Liver (tissue), 9 donors: Measurements from ENCODE around the gene GABBR2. TPM values are rescaled to one million over a fixed set of nuclear protein-coding genes. Genes with fewer than 3 reads are reported as not detected.

Experiments used
- DNase-seq: peaks from one replicate; pipeline ENCODE4 v3.0.0-alpha.2; 2017; ENCODE audit warnings: low spot score
- H3K27ac ChIP-seq, 2 donors: one replicate each; pipeline ENCODE4 v1.7.0; 2013; ENCODE audit warnings: inconsistent platforms in 2 of 2, low read length in 2 of 2, control low read depth in 1 of 2, low read depth in 1 of 2, mild to moderate bottlenecking in 1 of 2
- H3K27me3 ChIP-seq, 4 donors: one replicate each; pipeline versions ENCODE4 v1.6.1 to v1.7.0; 2013; ENCODE audit warnings: low read length in 3 of 4, inconsistent platforms in 1 of 4, mild to moderate bottlenecking in 1 of 4, moderate library complexity in 1 of 4; ENCODE audit not compliant: control insufficient read depth in 4 of 4, insufficient read depth in 4 of 4
- H3K36me3 ChIP-seq, 4 donors: one replicate each; pipeline versions ENCODE4 v1.6.1 to v1.7.0; 2013; ENCODE audit warnings: low read length in 3 of 4, mild to moderate bottlenecking in 3 of 4, low read depth in 1 of 4, moderate library complexity in 1 of 4; ENCODE audit not compliant: control insufficient read depth in 4 of 4, insufficient read depth in 3 of 4
- H3K4me1 ChIP-seq, 4 donors: one replicate each; pipeline versions ENCODE4 v1.6.1 to v1.7.0; 2013; ENCODE audit warnings: low read length in 3 of 4, mild to moderate bottlenecking in 3 of 4, moderate library complexity in 1 of 4; ENCODE audit not compliant: control insufficient read depth in 4 of 4, insufficient read depth in 4 of 4
- H3K4me3 ChIP-seq, 3 donors: one replicate each; pipeline versions ENCODE4 v1.6.1 to v1.7.0; 2013; ENCODE audit warnings: low read length in 3 of 3, control low read depth in 1 of 3, low read depth in 1 of 3, mild to moderate bottlenecking in 1 of 3
- H3K9ac ChIP-seq, 2 donors: one replicate each; pipeline ENCODE4 v1.7.0; 2013; ENCODE audit warnings: low read length in 2 of 2, mild to moderate bottlenecking in 2 of 2, moderate library complexity in 2 of 2, control low read depth in 1 of 2, low read depth in 1 of 2
- H3K9me3 ChIP-seq, 4 donors: one replicate each; pipeline versions ENCODE4 v1.6.1 to v1.7.0; 2013; ENCODE audit warnings: low read length in 3 of 4; ENCODE audit not compliant: control insufficient read depth in 4 of 4
- EGR1 ChIP-seq, 2 donors: IDR thresholded peaks; 2 replicates each; pipeline ENCODE4 v1.6.1; 2016 to 2018; ENCODE audit warnings: antibody characterized with exemption in 2 of 2, low read depth in 2 of 2
- FOXA1 ChIP-seq: IDR thresholded peaks from 2 replicates; pipeline ENCODE4 v1.6.1; 2016; ENCODE audit warnings: antibody characterized with exemption
- FOXA2 ChIP-seq: IDR thresholded peaks from 2 replicates; pipeline ENCODE4 v1.6.1; 2016; ENCODE audit warnings: antibody characterized with exemption
- GABPA ChIP-seq, 2 donors: IDR thresholded peaks in 1 of 2; conservative IDR thresholded peaks in 1 of 2; 2 replicates each; pipeline ENCODE4 v1.6.1; 2016; ENCODE audit warnings: antibody characterized with exemption in 2 of 2, mild to moderate bottlenecking in 1 of 2, moderate library complexity in 1 of 2
- HNF4A ChIP-seq, 2 donors: conservative IDR thresholded peaks; 2 replicates each; pipeline ENCODE4 v1.6.1; 2016; ENCODE audit warnings: antibody characterized with exemption in 2 of 2, mild to moderate bottlenecking in 2 of 2
- HNF4G ChIP-seq: IDR thresholded peaks from 2 replicates; pipeline ENCODE4 v1.6.1; 2016; ENCODE audit warnings: antibody characterized with exemption
- JUND ChIP-seq, 2 donors: IDR thresholded peaks; 2 replicates each; pipeline ENCODE4 v1.6.1; 2016; ENCODE audit warnings: antibody characterized with exemption in 2 of 2
- MAX ChIP-seq: IDR thresholded peaks from 2 replicates; pipeline ENCODE4 v1.6.1; 2016; ENCODE audit warnings: antibody characterized with exemption
- NR2F2 ChIP-seq: IDR thresholded peaks from 2 replicates; pipeline ENCODE4 v1.6.1; 2016; ENCODE audit warnings: antibody characterized with exemption
- REST ChIP-seq: IDR thresholded peaks from 2 replicates; pipeline ENCODE4 v1.6.1; 2016; ENCODE audit warnings: antibody characterized with exemption, mild to moderate bottlenecking
- RXRA ChIP-seq, 2 donors: IDR thresholded peaks; 2 replicates each; pipeline ENCODE4 v1.6.1; 2017 to 2018; ENCODE audit warnings: antibody characterized with exemption in 2 of 2, mild to moderate bottlenecking in 1 of 2
- SP1 ChIP-seq: IDR thresholded peaks from 2 replicates; pipeline ENCODE4 v1.6.1; 2018; ENCODE audit warnings: antibody characterized with exemption, mild to moderate bottlenecking
- TAF1 ChIP-seq: conservative IDR thresholded peaks from 2 replicates; pipeline ENCODE4 v1.6.1; 2016; ENCODE audit warnings: antibody characterized with exemption, mild to moderate bottlenecking
- YY1 ChIP-seq: IDR thresholded peaks from 2 replicates; pipeline ENCODE4 v1.6.1; 2016; ENCODE audit warnings: antibody characterized with exemption, mild to moderate bottlenecking
- WGBS: extraction: QIAGEN DNeasy Blood & Tissue Kit; methylation state at CpG from one replicate; pipeline ENCODE4 v1.1.7; 2013; 5-methylcytosine and 5-hydroxymethylcytosine counted together
- polyA plus RNA-seq, 2 donors: library from polyadenylated mRNA; stranded (reverse) in 1 of 2; unstranded in 1 of 2; fragments of 200-250 nt in 1 of 2; fragments of >200 nt in 1 of 2; fragmentation: Nextera tagmentation in 1 of 2; extraction: Ambion mirVana in 1 of 2; gene quantifications; one replicate each; pipeline versions ENCODE4 v1.2.1 to v1.2.3, GENCODE V29; 2013 to 2015
- total RNA-seq, 2 donors: library from RNA; depleted of rRNA; stranded (reverse); fragments of >200 nt; gene quantifications; one replicate each; pipeline ENCODE4 v1.2.3, GENCODE V29; 2014
- TF ChIP-seq, protein P1 (sequence below): IDR thresholded peaks from 2 replicates; pipeline ENCODE4 v1.6.1; 2016; ENCODE audit warnings: antibody characterized with exemption
- TF ChIP-seq, protein P2 (sequence below): fragments of 150-350 bp; IDR thresholded peaks from 2 replicates; pipeline ENCODE4 v1.5.1; 2017; ENCODE audit warnings: improper control_type of control experiment, low read depth, low read length; ENCODE audit not compliant: missing input control
- donor health status: healthy.
- donor health status: healthy.
- donor health status: healthy.
- donor health status: healthy.
- donor health status: healthy.

GABBR2 gene
- total and polyA plus RNA-seq, 4 donors = 0.03 to 0.23 (median 0.08) TPM; not detected in 1

- TF ChIP-seq HNF4A (conservative IDR thresholded peaks at IDR 0.05) (no peak), RXRA (IDR thresholded peaks at IDR 0.05) (no peak), FOXA2 (no peak), SP1 (no peak), MAX (no peak)
- TF ChIP-seq, protein P1, sequence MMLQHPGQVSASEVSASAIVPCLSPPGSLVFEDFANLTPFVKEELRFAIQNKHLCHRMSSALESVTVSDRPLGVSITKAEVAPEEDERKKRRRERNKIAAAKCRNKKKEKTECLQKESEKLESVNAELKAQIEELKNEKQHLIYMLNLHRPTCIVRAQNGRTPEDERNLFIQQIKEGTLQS = no peak
Observed at GRCh38 chr9:98369471-98369870, 339.3 kb downstream of the GABBR2 start (continued).

DNA sequence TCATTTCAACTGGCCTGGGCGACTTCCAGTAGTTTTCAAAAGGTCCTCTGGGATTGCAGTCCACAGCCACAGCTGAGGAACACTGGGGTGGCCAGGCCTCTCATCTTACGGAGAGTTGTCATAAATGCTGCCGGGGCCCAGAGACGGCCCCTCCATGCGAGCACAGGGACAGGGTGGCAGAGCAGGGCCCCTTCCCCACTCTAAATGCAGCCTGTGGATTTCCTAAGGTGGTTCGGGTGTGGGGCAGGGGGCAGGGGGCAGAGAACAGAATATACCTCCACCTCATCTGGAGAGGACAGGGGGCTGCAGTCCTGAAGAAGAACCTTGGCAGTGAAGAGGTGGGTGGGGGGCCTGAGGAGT, 339.7 kb downstream of the GABBR2 start:
- TF ChIP-seq TAF1 (no peak), FOXA1 (no peak)
- H3K4me3 ChIP-seq = no peak overlapping the region
- no peaks in the 10 kb centered on the region for H3K4me1 ChIP-seq
- H3K9ac ChIP-seq = no peak overlapping the region
- no peak overlapping the region for H3K27ac ChIP-seq
- no peaks in the 10 kb centered on the region for H3K36me3 ChIP-seq
- 88% methylated on average over 6 of the region's 6 CpGs for WGBS
- H3K9me3 ChIP-seq = peaks cover 4 to 9% (median 5%) of the 10 kb centered on the region in 4 donors
- H3K27me3 ChIP-seq = no peaks in the 10 kb centered on the region
- no peak for DNase-seq

DNA sequence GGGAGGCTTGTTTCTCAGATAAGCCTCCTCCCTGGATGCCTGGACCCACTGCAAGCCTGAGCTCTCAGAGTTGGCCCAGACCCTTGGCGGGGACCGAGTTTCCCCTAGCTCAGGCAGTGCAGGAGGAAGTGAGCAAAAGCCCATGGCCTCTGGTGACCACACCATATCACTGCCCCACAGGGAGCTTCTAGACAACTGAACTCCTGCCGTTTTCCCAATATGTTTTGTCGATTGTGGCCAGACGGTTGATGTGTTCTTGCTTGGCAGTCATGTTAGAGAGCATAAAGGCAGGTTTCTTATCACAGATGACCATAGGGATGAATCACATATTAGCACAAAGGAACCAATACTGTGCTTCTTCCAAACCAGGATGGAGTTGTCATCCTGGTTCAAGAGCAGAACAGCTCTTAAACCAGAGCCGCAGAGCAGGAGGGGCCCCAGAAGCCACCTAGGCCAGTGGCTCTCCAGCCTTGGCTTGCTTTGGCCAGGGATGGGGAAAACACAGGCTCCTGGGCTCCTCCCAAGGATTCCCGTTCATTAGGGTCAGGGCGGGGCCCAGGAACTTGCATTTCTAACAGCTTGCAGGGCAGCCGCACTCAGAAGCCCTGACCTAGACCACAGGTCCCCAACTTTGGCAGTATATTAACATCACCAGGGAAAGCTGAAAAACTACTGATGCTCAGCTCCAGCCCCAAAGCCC, 340.2 kb downstream of the GABBR2 start:
- 88% methylated on average over 9 of the region's 9 CpGs for WGBS
- TF ChIP-seq REST (no peak), YY1 (no peak), JUND (IDR thresholded peaks at IDR 0.05) (no peak), GABPA (IDR thresholded peaks at IDR 0.05 in 1 of 2, conservative IDR thresholded peaks at IDR 0.05 in 1 of 2) (no peak), FOXA1 (no peak), HNF4G (no peak), HNF4A (conservative IDR thresholded peaks at IDR 0.05) (no peak), TAF1 (no peak), NR2F2 (no peak), SP1 (no peak), FOXA2 (no peak), EGR1 (IDR thresholded peaks at IDR 0.05; ENCODE audit: low read depth in 2 of 2) (no peak)
- TF ChIP-seq, protein P1 = no peak
- TF ChIP-seq, protein P2, sequence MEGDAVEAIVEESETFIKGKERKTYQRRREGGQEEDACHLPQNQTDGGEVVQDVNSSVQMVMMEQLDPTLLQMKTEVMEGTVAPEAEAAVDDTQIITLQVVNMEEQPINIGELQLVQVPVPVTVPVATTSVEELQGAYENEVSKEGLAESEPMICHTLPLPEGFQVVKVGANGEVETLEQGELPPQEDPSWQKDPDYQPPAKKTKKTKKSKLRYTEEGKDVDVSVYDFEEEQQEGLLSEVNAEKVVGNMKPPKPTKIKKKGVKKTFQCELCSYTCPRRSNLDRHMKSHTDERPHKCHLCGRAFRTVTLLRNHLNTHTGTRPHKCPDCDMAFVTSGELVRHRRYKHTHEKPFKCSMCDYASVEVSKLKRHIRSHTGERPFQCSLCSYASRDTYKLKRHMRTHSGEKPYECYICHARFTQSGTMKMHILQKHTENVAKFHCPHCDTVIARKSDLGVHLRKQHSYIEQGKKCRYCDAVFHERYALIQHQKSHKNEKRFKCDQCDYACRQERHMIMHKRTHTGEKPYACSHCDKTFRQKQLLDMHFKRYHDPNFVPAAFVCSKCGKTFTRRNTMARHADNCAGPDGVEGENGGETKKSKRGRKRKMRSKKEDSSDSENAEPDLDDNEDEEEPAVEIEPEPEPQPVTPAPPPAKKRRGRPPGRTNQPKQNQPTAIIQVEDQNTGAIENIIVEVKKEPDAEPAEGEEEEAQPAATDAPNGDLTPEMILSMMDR = no peak
- Histone ChIP-seq H3K27me3 (no peaks in the 10 kb centered on the region), H3K4me3 (no peak overlapping the region), H3K4me1 (no peaks in the 10 kb centered on the region), H3K36me3 (no peaks in the 10 kb centered on the region), H3K9me3 (peaks cover 4 to 9% (median 5%) of the 10 kb centered on the region in 4 donors), H3K9ac (no peak overlapping the region), H3K27ac (no peak overlapping the region)
- DNase-seq = no peak
